HG02852 (cell line): Measurements from ENCODE around the gene INSR.
"Not testable (repeated sequence)": the region's sequence is repeated elsewhere in the genome, so short reads cannot be mapped to it uniquely, and the experiment has no call there.

Source experiments
- ATAC-seq: cut with Tn5 transposase; IDR thresholded peaks from one replicate; pipeline ENCODE4 v1.9.1; 2021; ENCODE audit warnings: mild to moderate bottlenecking, moderate library complexity; ENCODE audit not compliant: unreplicated experiment

INSR gene

DNA sequence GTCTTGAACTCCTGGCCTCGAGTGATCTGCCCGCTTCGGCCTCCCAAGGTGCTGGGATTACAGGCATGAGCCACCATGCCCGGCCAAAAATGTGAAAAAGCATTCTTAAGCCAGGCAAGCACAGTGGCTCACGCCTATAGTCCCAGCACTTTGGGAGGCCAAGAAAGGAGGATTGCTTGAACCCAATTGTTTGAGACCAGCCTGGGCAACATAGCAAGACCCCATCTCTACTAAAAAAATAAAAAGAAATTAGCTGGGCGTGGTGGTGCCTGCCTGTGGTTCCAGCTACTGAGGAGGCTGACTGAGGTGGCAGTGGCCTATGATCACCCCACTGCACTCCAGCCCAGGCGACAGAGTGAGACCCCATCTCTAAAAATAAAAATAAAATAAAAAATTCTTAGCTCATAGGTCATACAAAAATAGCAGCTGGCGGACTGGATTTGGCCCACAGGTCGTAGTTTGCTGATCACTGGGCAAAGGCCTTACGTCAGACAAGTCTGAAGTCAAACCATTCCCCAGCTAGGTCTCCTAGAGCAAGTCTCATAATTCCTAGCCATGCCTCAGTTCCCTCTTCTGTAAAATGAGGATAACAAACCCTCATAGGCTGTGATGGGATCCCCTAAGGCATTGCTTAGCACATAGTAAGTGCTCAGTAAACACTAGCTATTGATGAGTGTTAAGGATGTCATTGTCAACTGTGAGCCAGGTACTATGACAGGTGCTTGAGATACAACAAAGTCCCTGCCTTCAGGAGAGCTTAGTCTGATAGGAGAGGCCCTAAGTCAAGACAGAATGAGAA lies 36.0 kb downstream of the INSR start:
- no peak for ATAC-seq

GRCh38 chr19:7257148-7258040 lies 36.8 kb downstream of the INSR start:
- ATAC-seq: no peak

DNA sequence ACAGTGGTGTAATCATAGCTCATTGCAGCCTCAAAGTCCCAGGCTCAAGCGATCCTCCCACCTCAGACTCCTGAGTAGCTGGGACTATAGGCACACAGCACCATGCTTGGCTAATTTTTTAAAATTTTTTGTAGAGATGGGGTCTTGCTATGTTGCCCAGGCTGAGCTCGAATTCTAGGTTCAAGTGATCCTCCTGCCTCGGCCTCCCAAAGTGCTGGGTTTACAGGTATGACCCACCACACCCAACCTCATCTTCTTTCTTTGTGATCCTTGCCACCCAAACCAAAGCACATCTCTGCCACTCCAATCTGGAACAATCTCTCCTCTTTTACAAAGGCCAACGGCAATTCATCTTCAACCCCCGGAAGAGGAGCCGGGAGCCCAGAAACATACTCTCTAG lies 38.6 kb downstream of the INSR start:
- ATAC-seq: no peak

DNA sequence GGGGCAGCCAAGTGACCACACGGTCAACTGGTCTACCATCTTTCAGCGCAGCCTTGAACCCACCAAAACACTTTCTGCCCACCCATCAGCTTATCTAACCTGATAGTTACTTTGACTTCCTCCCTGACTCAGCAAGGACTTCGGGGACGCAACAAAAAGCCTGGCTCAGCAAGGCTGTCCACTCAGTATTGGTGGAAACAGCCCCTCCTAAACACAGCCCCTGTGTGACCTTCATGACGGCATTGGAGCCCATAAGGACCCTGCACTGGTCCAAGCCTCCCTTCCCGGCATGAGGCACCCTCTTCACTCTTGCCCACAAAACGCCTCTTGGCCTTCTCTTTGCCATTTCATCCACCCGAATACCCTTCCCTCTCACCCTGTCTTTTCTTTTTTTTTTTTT lies 39.1 kb downstream of the INSR start:
- no peak for ATAC-seq

- no peak for ATAC-seq
Observed at GRCh38 chr19:7254590-7254989, 39.6 kb downstream of the INSR start.

DNA sequence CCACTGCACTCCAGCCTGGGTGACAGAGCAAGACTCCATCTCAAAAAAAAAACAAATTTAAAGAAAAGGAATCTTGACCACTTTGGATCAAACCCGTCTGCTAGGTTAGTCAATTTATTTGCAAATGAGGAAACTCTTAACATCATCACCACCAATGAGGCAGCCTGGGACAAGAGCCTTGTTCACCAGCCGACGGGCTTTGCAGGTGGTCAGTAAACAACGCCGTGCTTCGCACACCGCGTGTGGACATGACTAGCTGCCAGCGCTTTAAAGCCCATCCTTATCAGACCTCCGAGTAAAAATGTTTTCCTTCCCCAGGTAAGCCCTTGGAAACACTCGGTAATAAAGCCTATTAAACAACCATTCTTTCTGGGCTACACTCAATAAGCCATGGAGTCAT lies 41.9 kb downstream of the INSR start:
- no peak for ATAC-seq

GRCh38 chr19:7251494-7251893 lies 42.7 kb downstream of the INSR start:
- no peak for ATAC-seq

DNA sequence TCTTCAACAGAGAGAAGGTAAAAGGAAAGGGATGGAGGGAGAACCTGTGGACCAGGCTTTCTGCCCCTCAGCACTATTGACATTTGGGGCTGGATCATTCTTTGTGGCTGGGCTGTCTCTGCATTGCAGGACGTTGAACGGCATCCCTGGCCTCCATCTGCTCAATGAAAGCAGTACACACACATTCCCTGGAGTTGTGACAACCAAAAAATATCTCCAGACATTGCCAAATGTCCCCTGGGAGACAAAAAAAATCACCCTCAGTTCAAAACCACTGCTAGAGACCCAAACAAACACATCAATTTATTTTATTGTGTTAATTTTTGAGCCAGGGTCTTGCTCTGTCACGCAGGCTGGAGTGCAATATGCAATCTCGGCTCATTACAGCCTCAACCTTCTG lies 43.3 kb downstream of the INSR start:
- no peak for ATAC-seq

- ATAC-seq: no peak
Observed at GRCh38 chr19:7250057-7250596, 44.1 kb downstream of the INSR start.

GRCh38 chr19:7247155-7247554 lies 47.1 kb downstream of the INSR start:
- ATAC-seq: no peak

GRCh38 chr19:7246601-7247000 lies 47.6 kb downstream of the INSR start:
- no peak for ATAC-seq

- no peak for ATAC-seq
Observed at GRCh38 chr19:7242601-7243258, 51.5 kb downstream of the INSR start.

DNA sequence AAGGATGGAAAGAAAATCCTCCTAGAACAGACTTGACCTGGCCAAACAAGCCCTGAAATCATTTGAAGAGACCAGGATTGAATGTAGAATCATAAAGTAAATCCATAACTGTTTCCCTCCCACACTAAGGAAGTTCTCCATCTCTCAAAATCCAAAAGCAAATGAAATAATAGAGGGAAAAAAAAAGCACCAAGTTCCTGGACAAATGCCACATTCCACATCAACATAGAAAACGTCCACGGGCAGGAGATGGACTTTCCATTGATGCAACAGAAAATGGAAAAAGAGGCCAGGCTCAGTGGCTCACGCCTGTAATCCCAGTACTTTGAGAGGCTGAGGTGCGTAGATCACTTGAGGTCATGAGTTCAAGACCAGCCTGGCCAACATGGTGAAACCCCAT lies 56.2 kb downstream of the INSR start:
- no peak for ATAC-seq

DNA sequence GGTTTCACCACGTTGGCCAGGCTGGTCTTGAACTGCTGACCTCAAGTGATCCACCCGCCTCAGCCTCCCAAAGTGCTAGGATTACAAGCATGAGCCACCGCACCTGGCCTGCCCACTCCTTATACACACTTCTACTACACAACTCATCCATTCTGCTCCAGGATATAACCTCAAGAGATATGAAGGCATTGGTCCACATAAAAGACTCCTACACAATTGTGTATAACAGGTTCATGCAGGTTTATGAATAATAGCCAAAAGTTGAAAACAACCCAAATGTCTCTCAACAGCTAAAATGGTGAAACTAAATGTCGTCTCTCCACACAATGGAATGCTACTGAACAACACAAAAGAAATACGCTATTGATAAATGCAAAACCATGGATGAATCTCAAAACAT lies 58.1 kb downstream of the INSR start:
- no peak for ATAC-seq

DNA sequence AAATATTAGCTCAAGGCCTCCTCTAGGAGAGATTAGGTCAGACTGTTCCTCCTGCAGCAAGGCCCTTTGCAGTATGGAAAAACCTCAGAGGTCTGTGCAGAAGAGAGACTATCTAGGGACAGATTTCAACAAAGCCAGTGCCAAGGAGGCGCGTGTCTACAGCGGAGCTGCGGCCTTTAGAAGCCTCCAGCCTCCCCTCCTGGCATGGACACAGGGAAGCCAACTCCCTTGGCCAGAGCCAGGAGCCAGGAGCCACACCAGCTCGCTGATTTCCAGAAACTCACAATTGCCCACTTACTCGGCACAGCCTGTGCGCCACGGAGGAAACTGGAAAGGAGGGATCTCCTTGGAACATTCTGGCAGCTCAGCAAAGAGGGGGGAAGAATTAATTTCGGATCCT lies 63.4 kb downstream of the INSR start:
- ATAC-seq: no peak

GRCh38 chr19:7229735-7230134 lies 64.5 kb downstream of the INSR start:
- no peak for ATAC-seq

GRCh38 chr19:7228935-7229541 lies 65.2 kb downstream of the INSR start:
- no peak for ATAC-seq

GRCh38 chr19:7227735-7228134 lies 66.5 kb downstream of the INSR start:
- no peak for ATAC-seq

DNA sequence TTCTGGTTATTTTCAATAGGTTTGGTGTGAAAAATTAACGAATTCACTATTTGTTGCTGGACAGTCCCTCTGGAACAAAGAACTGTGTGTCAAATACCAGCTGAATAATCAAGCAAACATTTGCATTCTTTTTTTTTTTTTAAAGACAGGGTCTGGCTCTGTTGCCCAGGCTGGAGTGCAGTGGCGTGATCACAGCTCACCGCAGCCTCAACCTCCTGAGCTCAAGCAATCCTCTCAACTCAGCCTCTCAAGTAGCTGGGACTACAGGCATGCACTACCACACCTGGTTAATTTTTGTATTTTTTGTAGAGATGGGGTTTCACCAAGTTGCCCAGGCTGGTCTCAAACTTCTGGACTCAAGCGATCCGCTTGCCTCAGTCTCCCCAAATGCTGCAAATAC lies 67.1 kb downstream of the INSR start:
- ATAC-seq: not testable (repeated sequence)

DNA sequence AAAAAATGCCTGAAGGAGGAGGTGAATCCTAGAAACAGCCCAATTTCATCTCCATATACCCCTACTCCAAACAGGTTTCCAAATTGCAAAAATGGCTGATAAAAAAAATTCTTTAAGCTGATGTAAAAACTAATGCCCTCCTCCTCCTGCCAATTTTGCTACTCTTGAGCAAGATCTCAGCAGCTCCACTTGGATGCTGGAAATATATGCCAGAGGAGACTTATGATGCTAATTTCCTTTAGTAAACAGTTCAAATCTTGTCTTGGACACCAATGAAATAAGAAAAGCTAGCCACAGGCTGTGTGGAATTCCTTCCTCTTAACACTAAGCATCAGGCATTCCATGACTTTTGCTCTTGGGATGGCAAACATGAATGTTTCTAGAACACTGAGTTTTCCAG lies 67.5 kb downstream of the INSR start:
- ATAC-seq: no peak

DNA sequence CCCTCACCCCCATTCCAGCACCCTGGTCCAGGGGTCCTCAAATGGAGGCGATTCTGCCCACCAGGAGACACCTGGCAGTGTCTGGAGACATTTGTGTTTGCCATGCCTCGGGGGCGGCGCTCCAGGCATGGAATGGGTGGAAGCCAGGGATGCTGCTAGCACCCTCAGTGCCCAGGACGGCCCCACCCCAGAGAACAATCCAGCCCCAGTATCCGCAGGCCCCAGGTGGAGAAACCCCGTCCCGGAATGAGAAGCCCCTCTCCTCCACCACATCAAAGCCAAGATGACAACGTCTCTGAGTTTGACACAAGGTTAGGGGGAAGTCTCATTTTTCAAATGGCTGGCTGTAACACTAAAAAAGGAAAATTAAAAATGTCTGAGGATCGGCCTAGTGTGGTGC lies 68.5 kb downstream of the INSR start:
- ATAC-seq: no peak
